ENCODE data around the gene AHR. TPM values are rescaled to one million over a fixed set of nuclear protein-coding genes. Genes with fewer than 3 reads are reported as not detected.

The AHR gene
- total RNA-seq, 1 experiment from 2014 or later = 6.1 TPM

DNA sequence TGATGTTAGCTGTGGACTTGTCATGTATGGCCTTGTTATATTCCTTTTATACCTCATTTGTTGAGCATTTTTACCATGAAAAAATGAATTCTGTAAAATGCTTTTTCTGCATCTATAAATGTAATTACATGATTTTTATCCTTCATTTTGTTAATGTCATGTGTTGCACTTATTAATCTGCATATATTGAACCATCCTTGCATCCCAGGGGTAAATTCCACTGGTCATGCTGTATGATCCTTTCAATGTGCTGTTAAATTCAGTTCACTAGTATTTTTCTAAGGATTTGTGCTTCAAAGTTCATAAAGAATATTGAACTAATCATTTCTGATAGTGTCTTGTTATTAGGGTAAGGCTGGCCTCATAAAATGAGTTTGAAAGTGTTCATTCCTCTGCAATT is 31.9 kb upstream of the AHR start:
- no peak overlapping the region for H4K91ac ChIP-seq (ENCODE audit: insufficient read length, low read depth, low read length)

More for the DNA sequence above, 31.9 kb upstream of the AHR start:
- Mint-ChIP-seq H3K27ac (no peak overlapping the region), H3K9me3 (peaks cover 24 to 30% of the 10 kb centered on the region in 2 experiments), H3K36me3 (ENCODE audit: insufficient read depth in 1 of 3, low read depth in 3 of 3) (peaks cover 6 to 23% (median 9%) of the 10 kb centered on the region in 3 experiments), H3K27me3 (ENCODE audit: low read depth) (no peaks in the 10 kb centered on the region), H3K4me1 (no peaks in the 10 kb centered on the region), H3K4me3 (no peak overlapping the region)
- no peak overlapping the region for H4K8ac ChIP-seq (replicated peaks; ENCODE audit: insufficient read length, low read depth, low read length)
- H4K5ac ChIP-seq (ENCODE audit: insufficient read length, low read depth, low read length) = no peak overlapping the region
- no peak overlapping the region for H3K27ac ChIP-seq (ENCODE audit: insufficient read length, low read depth, low read length)
- H3K4ac ChIP-seq (ENCODE audit: low read depth, low read length) = no peak overlapping the region
- no peak for DNase-seq
- no peaks in the 10 kb centered on the region for H3K4me1 ChIP-seq (ENCODE audit: insufficient read depth, low read length)
- H3K27me3 ChIP-seq (ENCODE audit: insufficient read depth, low read length) = no peaks in the 10 kb centered on the region
- no peaks in the 10 kb centered on the region for H3K23me2 ChIP-seq (ENCODE audit: insufficient read length, low read depth, low read length, poor library complexity, severe bottlenecking)
- no peak overlapping the region for H2AK5ac ChIP-seq (ENCODE audit: insufficient read length, low read length)
- H2BK12ac ChIP-seq (ENCODE audit: insufficient read length, low read depth, low read length) = no peak overlapping the region
- H4K20me1 ChIP-seq (ENCODE audit: control insufficient read depth, insufficient read depth, insufficient read length) = no peaks in the 10 kb centered on the region
- TF ChIP-seq CTCF (conservative IDR thresholded peaks at IDR 0.05) = no peak
- H3K23ac ChIP-seq (ENCODE audit: insufficient read length, low read depth, low read length) = no peak overlapping the region
- no peak overlapping the region for H3K56ac ChIP-seq (ENCODE audit: insufficient read length, low read depth, low read length)
- H2BK5ac ChIP-seq (ENCODE audit: insufficient read length, low read length) = no peak overlapping the region
- H3K18ac ChIP-seq (ENCODE audit: insufficient read length, low read depth, low read length) = no peak overlapping the region
- no peak overlapping the region for H3K9ac ChIP-seq (ENCODE audit: extremely low read depth, insufficient read length, low read length)
- no peak overlapping the region for H2AFZ ChIP-seq (ENCODE audit: low read length)
- H3K79me2 ChIP-seq (ENCODE audit: insufficient read depth, low read length) = no peaks in the 10 kb centered on the region
- no peaks in the 10 kb centered on the region for H3K79me1 ChIP-seq (ENCODE audit: insufficient read depth, low read depth, low read length, poor library complexity, severe bottlenecking)
- peaks cover 4% of the 10 kb centered on the region for H3K9me3 ChIP-seq (ENCODE audit: control insufficient read depth, low read depth, low read length)
- no peak overlapping the region for H2BK15ac ChIP-seq (ENCODE audit: low read depth, low read length)
- no peak overlapping the region for H3K14ac ChIP-seq (ENCODE audit: insufficient read depth, low read length)
- no peak overlapping the region for H3T11ph ChIP-seq (ENCODE audit: low read length)
- H3K4me2 ChIP-seq (ENCODE audit: insufficient read depth, insufficient read length, low read length) = no peak overlapping the region
- H2BK120ac ChIP-seq (ENCODE audit: low read depth, low read length, poor library complexity, severe bottlenecking) = no peak overlapping the region
- no peak overlapping the region for H2BK20ac ChIP-seq (ENCODE audit: low read depth, low read length, poor library complexity, severe bottlenecking)

Data from H9 (cell line).